PC-9 (cell line): ENCODE data around the gene MALRD1. TPM values are rescaled to one million over a fixed set of nuclear protein-coding genes. Genes with fewer than 3 reads are reported as not detected.

Experiments
- BruUV-seq: library from RNA; stranded (reverse); fragments of 400-500 nt; replicated peaks from 2 replicates; lab custom pipeline; 2021; lab: Mats Ljungman, UMichigan
- CTCF ChIA-PET: fragments of 300-600 bp; sonication (Branson Sonifier 250); formaldehyde crosslinking; loops from one replicate; lab custom pipeline; 2022; ENCODE audit warnings: antibody characterized with exemption; lab: Charles Lee
- POLR2A ChIA-PET: fragments of 300-600 bp; sonication (Branson Sonifier 250); formaldehyde crosslinking; loops from one replicate; lab custom pipeline; 2022; ENCODE audit warnings: antibody characterized with exemption; ENCODE audit not compliant: unreplicated experiment; lab: Charles Lee
- DNase-seq, 2 experiments: peaks; one replicate each; pipeline versions ENCODE4 v3.0.0 to v3.0.0-alpha.2; 2015 to 2022; ENCODE audit warnings: mixed read lengths in 1 of 2
- H2AFZ ChIP-seq: fragments of 200-600 bp; sonication (generic); 2 replicates; pipeline ENCODE4 v1.8.1; 2017; ENCODE audit warnings: antibody characterized with exemption
- H3F3A ChIP-seq: fragments of 200-600 bp; sonication (generic); 2 replicates; pipeline ENCODE4 v1.8.1; 2017; ENCODE audit warnings: antibody characterized with exemption, mild to moderate bottlenecking, low read depth; ENCODE audit not compliant: insufficient read depth
- H3K27ac ChIP-seq: fragments of 200-600 bp; sonication (generic); 2 replicates; pipeline ENCODE4 v1.6.1; 2016; ENCODE audit warnings: mixed run types
- H3K27me3 ChIP-seq: fragments of 200-600 bp; sonication (generic); 2 replicates; pipeline ENCODE4 v1.6.1; 2016; ENCODE audit warnings: low read depth, mixed run types; ENCODE audit not compliant: insufficient read depth
- H3K36me3 ChIP-seq: fragments of 200-600 bp; sonication (generic); 2 replicates; pipeline ENCODE4 v1.6.1; 2016; ENCODE audit warnings: low read depth, mixed run types
- H3K4me1 ChIP-seq: fragments of 200-600 bp; sonication (generic); replicated peaks from 2 replicates; pipeline ENCODE4 v1.6.1; 2016; ENCODE audit warnings: mixed run types; ENCODE audit not compliant: insufficient read depth
- H3K4me2 ChIP-seq: fragments of 200-600 bp; sonication (generic); 2 replicates; pipeline ENCODE4 v1.6.1; 2017; ENCODE audit warnings: mixed run types
- H3K4me3 ChIP-seq: fragments of 200-600 bp; sonication (generic); 2 replicates; pipeline ENCODE4 v1.6.1; 2016; ENCODE audit warnings: mixed run types
- H3K79me2 ChIP-seq: fragments of 200-600 bp; sonication (generic); 2 replicates; pipeline ENCODE4 v1.6.1; 2017; ENCODE audit warnings: low read depth, mixed run types
- H3K9me2 ChIP-seq: fragments of 200-600 bp; sonication (generic); 2 replicates; pipeline ENCODE4 v1.8.1; 2017; ENCODE audit warnings: mild to moderate bottlenecking; ENCODE audit not compliant: insufficient read depth
- H3K9me3 ChIP-seq: fragments of 200-600 bp; sonication (generic); 2 replicates; pipeline ENCODE4 v1.8.1; 2016; ENCODE audit warnings: low read depth; ENCODE audit not compliant: insufficient read depth
- H4K20me1 ChIP-seq: fragments of 200-600 bp; sonication (generic); 2 replicates; pipeline ENCODE4 v1.8.1; 2017; ENCODE audit not compliant: insufficient read depth
- CTCF ChIP-seq: fragments of 200-600 bp; sonication (generic); conservative IDR thresholded peaks from 2 replicates; pipeline ENCODE4 v1.6.1; 2017; ENCODE audit warnings: mixed run types, antibody characterized with exemption, mild to moderate bottlenecking, moderate library complexity
- EZH2 ChIP-seq: fragments of 200-600 bp; sonication (generic); IDR thresholded peaks from 2 replicates; pipeline ENCODE4 v1.8.0; 2017; ENCODE audit warnings: antibody characterized with exemption, low read depth
- intact Hi-C: fragments of 100-400 bp; cut with micrococcal nuclease; formaldehyde crosslinking; loops from one replicate; pipeline ENCODE4 v1.10.0; 2022; ENCODE audit not compliant: unreplicated experiment
- total RNA-seq: library from RNA; stranded (reverse); gene quantifications from 2 replicates; pipeline ENCODE4 v1.2.3, GENCODE V29; 2021

MALRD1 gene
- total RNA-seq, 1 experiment from 2014 or later, result not detected

GRCh38 chr10:19663344-19663743 lies 614.7 kb downstream of the MALRD1 start:
- intact Hi-C loops, result no loop called here
- Histone ChIP-seq H3K4me3 (no peak overlapping the region), H4K20me1 (no peaks in the 10 kb centered on the region), H2AFZ (no peak overlapping the region), H3K4me1 (no peaks in the 10 kb centered on the region), H3K9me2 (no peaks in the 10 kb centered on the region), H3K27me3 (no peaks in the 10 kb centered on the region), H3K4me2 (no peak overlapping the region), H3K27ac (no peak overlapping the region), H3F3A (no peaks in the 10 kb centered on the region), H3K79me2 (no peaks in the 10 kb centered on the region), H3K36me3 (no peaks in the 10 kb centered on the region), H3K9me3 (no peaks in the 10 kb centered on the region)
- TF ChIP-seq CTCF (no peak), EZH2 (no peak)
- no TSS peak for BruUV-seq
- POLR2A ChIA-PET, result no interaction called here
- CTCF ChIA-PET, result no interaction called here
- DNase-seq, result no peak

GRCh38 chr10:19668116-19668515 lies 619.5 kb downstream of the MALRD1 start:
- Histone ChIP-seq H3F3A (no peaks in the 10 kb centered on the region), H4K20me1 (no peaks in the 10 kb centered on the region), H3K9me2 (no peaks in the 10 kb centered on the region), H3K27ac (no peak overlapping the region), H3K4me2 (no peak overlapping the region), H2AFZ (no peak overlapping the region), H3K27me3 (no peaks in the 10 kb centered on the region), H3K4me3 (no peak overlapping the region), H3K36me3 (no peaks in the 10 kb centered on the region), H3K79me2 (no peaks in the 10 kb centered on the region), H3K4me1 (no peaks in the 10 kb centered on the region), H3K9me3 (no peaks in the 10 kb centered on the region)
- TF ChIP-seq CTCF (no peak), EZH2 (no peak)
- POLR2A ChIA-PET, result no interaction called here
- DNase-seq, result no peak
- BruUV-seq, result no TSS peak
- CTCF ChIA-PET, result no interaction called here
- intact Hi-C loops, result no loop called here

GRCh38 chr10:19676063-19676462 lies 627.5 kb downstream of the MALRD1 start:
- Histone ChIP-seq H3K9me3 (no peaks in the 10 kb centered on the region), H3K4me2 (no peak overlapping the region), H3F3A (no peaks in the 10 kb centered on the region), H2AFZ (no peak overlapping the region), H3K27me3 (no peaks in the 10 kb centered on the region), H3K27ac (no peak overlapping the region), H3K36me3 (no peaks in the 10 kb centered on the region), H3K79me2 (no peaks in the 10 kb centered on the region), H3K9me2 (no peaks in the 10 kb centered on the region), H4K20me1 (no peaks in the 10 kb centered on the region), H3K4me3 (no peak overlapping the region), H3K4me1 (no peaks in the 10 kb centered on the region)
- no peak for DNase-seq
- intact Hi-C loops, result no loop called here
- no TSS peak for BruUV-seq
- POLR2A ChIA-PET, result no interaction called here
- TF ChIP-seq EZH2 (no peak), CTCF (no peak)
- CTCF ChIA-PET, result no interaction called here
